Stimulated activated CD4-positive, alpha-beta T cell treated with anti-CD3 and anti-CD28 coated beads, Interleukin-2, amount 100 ng/mL, for 24 hours (primary cell): ENCODE measurements around the gene CRACR2B.
A peak's percentile ranks its signal among the peaks of the same experiment; 100 is the strongest.

Source experiments
- DNase-seq, 2 donors: peaks; one replicate each; pipeline ENCODE4 v3.0.0-alpha.2; 2020

CRACR2B gene

DNA sequence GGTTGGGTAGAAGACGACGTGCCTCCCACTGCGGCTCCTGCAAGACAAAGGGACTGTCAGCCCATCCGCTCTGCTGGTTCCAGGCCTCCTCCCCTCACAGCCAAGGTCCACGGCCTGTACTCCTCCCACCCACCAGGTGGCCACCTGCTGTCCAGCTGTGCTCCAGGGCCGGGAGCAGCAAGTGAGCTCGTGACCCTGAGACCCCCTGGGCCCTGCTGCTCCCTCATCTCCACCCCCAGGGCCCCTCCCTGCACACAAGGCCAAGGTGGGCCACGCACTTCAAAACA lies 42.4 kb downstream of the CRACR2B start:
- DNase-seq, result no peak

DNA sequence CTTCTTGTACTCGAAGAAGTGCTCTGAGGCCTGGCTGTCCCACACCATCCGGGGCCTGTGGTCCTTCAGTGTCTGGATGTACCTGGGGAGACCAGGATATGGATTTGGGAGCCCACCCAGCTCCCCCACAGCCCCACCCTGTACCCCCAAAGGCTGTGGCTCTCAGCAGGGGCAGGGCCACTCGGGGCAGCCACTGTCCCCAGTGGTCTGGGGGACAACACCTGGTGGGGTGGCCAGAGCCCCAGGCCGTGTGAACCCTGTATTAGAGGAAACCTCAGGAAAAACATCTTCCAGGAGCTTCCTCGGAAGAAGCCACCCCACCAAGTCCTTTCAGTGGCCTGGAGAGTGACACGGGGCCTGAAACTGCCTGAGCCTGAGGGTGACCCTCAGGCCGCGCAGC lies 42.7 kb downstream of the CRACR2B start:
- no peak for DNase-seq

DNA sequence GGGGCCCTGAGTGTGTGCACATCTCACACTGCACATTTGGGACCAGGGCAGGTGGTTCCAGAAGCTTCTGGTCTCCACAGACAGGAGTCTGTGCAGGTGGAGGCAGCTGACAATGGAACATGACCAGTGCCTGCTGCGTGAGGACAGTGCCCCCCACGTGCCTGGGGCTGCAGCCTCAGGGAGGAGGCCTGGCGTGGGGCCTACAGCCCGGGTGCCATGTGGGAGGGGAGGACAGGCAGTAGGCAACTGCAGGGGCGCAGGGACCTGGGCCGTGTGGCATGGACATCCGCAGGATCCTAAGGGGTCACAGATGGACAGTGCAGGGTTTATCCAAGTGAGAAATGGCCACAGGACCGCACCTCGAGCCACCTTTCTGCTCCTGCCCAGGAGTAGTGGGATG lies 43.8 kb downstream of the CRACR2B start:
- DNase-seq, result no peak

DNA sequence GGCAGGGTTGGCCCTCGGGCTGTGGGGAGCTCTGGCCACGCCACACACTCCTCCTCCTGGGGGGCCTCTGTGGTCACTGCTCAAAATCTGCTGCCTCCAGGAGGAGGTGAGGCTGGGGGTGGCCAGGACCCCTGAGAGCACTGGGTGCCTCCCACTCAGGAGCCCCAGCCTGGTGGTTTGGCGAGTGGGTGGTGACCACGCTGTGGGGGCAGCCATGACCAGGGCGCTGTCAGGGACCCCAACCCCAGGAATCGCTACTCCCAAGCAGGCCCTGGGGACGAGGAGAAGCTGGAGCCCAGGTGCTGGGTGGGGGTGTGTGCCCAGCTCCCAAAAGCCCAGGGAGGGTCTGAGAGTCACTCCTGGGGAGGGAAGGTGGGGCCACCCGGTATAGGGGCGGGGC lies 45.1 kb downstream of the CRACR2B start:
- DNase-seq, result no peak

DNA sequence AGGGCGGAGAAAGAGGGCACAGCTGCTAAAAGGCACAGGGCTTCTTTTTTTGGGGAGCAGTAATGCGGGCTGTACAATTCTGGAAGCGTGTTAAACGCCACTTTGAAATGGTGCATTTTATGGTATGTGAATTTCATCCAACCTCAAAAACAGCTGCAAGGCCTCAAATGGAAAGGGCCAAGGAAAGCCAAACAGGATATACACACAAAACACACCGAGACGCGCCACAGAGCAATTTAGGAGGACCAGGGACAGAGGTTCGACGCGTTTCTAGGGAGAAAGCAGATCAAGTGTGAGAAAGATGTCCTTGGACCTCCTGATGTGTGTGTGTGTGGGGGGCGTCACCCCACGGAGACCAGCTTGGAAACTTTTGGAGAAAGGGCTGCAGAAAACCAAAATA lies 46.0 kb downstream of the CRACR2B start:
- no peak for DNase-seq

GRCh38 chr11:875203-875602 lies 47.5 kb downstream of the CRACR2B start:
- DNase-seq, result no peak

GRCh38 chr11:875769-876301 lies 48.1 kb downstream of the CRACR2B start:
- DNase-seq, result no peak

GRCh38 chr11:876545-876944 lies 48.8 kb downstream of the CRACR2B start:
- DNase-seq, result no peak

DNA sequence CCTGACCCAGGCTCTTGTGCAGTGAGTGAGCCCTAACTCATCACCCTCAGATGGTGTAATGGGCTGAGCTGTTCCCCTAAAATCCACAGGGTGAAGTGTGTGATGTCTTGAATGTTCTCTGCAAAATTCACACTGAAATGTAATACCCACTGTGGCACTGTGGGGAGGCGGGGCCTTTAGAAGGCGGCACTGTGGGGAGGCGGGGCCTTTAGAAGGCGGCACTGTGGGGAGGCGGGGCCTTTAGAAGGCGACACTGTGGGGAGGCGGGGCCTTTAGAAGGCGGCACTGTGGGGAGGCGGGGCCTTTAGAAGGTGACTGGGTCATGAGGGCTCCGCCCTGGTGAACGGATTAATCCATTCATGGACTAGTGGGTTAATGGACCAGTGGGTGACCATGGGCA lies 49.8 kb downstream of the CRACR2B start:
- peak; percentile 25 to 38 for DNase-seq

- no peak for DNase-seq
Observed at GRCh38 chr11:880447-880846, 52.7 kb downstream of the CRACR2B start.
